DOHH2 (cell line): ENCODE results near the gene NFX1.

Experiments used
- CTCF ChIP-seq: fragments of 200-600 bp; sonication (generic); IDR thresholded peaks from one replicate; pipeline ENCODE4 v1.5.1; 2014; ENCODE audit warnings: antibody characterized with exemption, mild to moderate bottlenecking, low read depth, low read length; ENCODE audit not compliant: poor library complexity, severe bottlenecking
- EZH2phosphoT487 ChIP-seq: fragments of 200-600 bp; sonication (generic); IDR thresholded peaks from 2 replicates; pipeline ENCODE4 v1.6.1; 2017; ENCODE audit warnings: borderline replicate concordance, mild to moderate bottlenecking, antibody characterized with exemption, low read length, moderate library complexity, mixed read lengths

GRCh38 chr9:33263131-33264002 is 26.9 kb upstream of the NFX1 start:
- no peak for TF ChIP-seq CTCF
- TF ChIP-seq EZH2phosphoT487 = no peak
